Left kidney (tissue), 8 donors: ENCODE results near the gene MRC2. TPM values are rescaled to one million over a fixed set of nuclear protein-coding genes. Genes with fewer than 3 reads are reported as not detected.
"Not testable (repeated sequence)": the region's sequence is repeated elsewhere in the genome, so short reads cannot be mapped to it uniquely, and the experiment has no call there.

Source experiments
- DNase-seq: peaks from one replicate; pipeline ENCODE4 v3.0.0-alpha.2; 2013
- long read RNA-seq, 8 donors: transcript quantifications; one replicate each; lab custom pipeline, GENCODE V29; 2026
- polyA plus RNA-seq: library from polyadenylated mRNA; unstranded; fragments of 120-200 nt; gene quantifications from one replicate; pipeline ENCODE4 v1.2.1, GENCODE V29; 2013; ENCODE audit not compliant: insufficient read length

Gene MRC2
- polyA plus RNA-seq = 54.6 TPM
- long read RNA-seq, donor 1, full-length matches to known transcripts = 6 of 32 reads
- long read RNA-seq, donor 1, partial matches to known transcripts = 26 of 32 reads
- long read RNA-seq, donor 1, other reads (novel, unspliced or antisense) = 0 of 32 reads
- long read RNA-seq, donor 2, full-length matches to known transcripts = 1 of 50 reads
- long read RNA-seq, donor 2, partial matches to known transcripts = 49 of 50 reads
- long read RNA-seq, donor 2, other reads (novel, unspliced or antisense) = 0 of 50 reads
- long read RNA-seq, donor 3, full-length matches to known transcripts = 2 of 15 reads
- long read RNA-seq, donor 3, partial matches to known transcripts = 13 of 15 reads
- long read RNA-seq, donor 3, other reads (novel, unspliced or antisense) = 0 of 15 reads
- long read RNA-seq, donor 4 = 0 reads
- long read RNA-seq, donor 5, full-length matches to known transcripts = 6 of 6 reads
- long read RNA-seq, donor 5, partial matches to known transcripts = 0 of 6 reads
- long read RNA-seq, donor 5, other reads (novel, unspliced or antisense) = 0 of 6 reads
- long read RNA-seq, donor 6, full-length matches to known transcripts = 2 of 2 reads
- long read RNA-seq, donor 6, partial matches to known transcripts = 0 of 2 reads
- long read RNA-seq, donor 6, other reads (novel, unspliced or antisense) = 0 of 2 reads
- long read RNA-seq, donor 7, full-length matches to known transcripts = 3 of 3 reads
- long read RNA-seq, donor 7, partial matches to known transcripts = 0 of 3 reads
- long read RNA-seq, donor 7, other reads (novel, unspliced or antisense) = 0 of 3 reads
- long read RNA-seq, donor 8 = 0 reads

GRCh38 chr17:62627219-62627903 lies at the start of gene MRC2:
TSS of gene MRC2 (plus strand) at chr17:62627670. CDS start at chr17:62627803, 133 bp downstream.
- peak; percentile 77 for DNase-seq

GRCh38 chr17:62578757-62579487 lies 48.5 kb upstream of the MRC2 start:
- DNase-seq = no peak

GRCh38 chr17:62580947-62581346 lies 46.5 kb upstream of the MRC2 start:
- no peak for DNase-seq

- DNase-seq = no peak
These were observed 45.7 kb upstream of the MRC2 start for GRCh38 chr17:62581764-62582163.

- DNase-seq = no peak
These were observed 39.9 kb upstream of the MRC2 start for GRCh38 chr17:62587554-62587953.

- DNase-seq = no peak
These were observed 39.4 kb upstream of the MRC2 start for GRCh38 chr17:62588109-62588508.

- no peak for DNase-seq
These were observed 36.1 kb upstream of the MRC2 start for GRCh38 chr17:62591333-62591732.

- not testable (repeated sequence) for DNase-seq
These were observed 35.6 kb upstream of the MRC2 start for GRCh38 chr17:62591822-62592221.

- DNase-seq = no peak
These were observed 35.0 kb upstream of the MRC2 start for GRCh38 chr17:62592341-62593099.

GRCh38 chr17:62595484-62595883 lies 32.0 kb upstream of the MRC2 start:
- DNase-seq = no peak

- no peak for DNase-seq
These were observed 30.8 kb upstream of the MRC2 start for GRCh38 chr17:62596662-62597061.

- DNase-seq = no peak
These were observed 30.3 kb upstream of the MRC2 start for GRCh38 chr17:62597150-62597549.

- no peak for DNase-seq
These were observed 29.6 kb upstream of the MRC2 start for GRCh38 chr17:62597920-62598319.

GRCh38 chr17:62599964-62600657 lies 27.4 kb upstream of the MRC2 start:
- no peak for DNase-seq

- no peak for DNase-seq
These were observed 26.7 kb upstream of the MRC2 start for GRCh38 chr17:62600805-62601204.

- no peak for DNase-seq
These were observed 26.0 kb upstream of the MRC2 start for GRCh38 chr17:62601471-62601870.

- DNase-seq = not testable (repeated sequence)
These were observed 23.7 kb upstream of the MRC2 start for GRCh38 chr17:62603783-62604182.

GRCh38 chr17:62605588-62605987 lies 21.9 kb upstream of the MRC2 start:
- no peak for DNase-seq

- DNase-seq = no peak
These were observed 16.2 kb upstream of the MRC2 start for GRCh38 chr17:62611292-62611691.

- no peak for DNase-seq
These were observed 15.7 kb upstream of the MRC2 start for GRCh38 chr17:62611728-62612127.
